ENCODE measurements around the gene KRT78. TPM values are rescaled to one million over a fixed set of nuclear protein-coding genes. Genes with fewer than 3 reads are reported as not detected.

Gene KRT78
- total and polyA plus RNA-seq, 3 experiments from 2014 or later = not detected

DNA sequence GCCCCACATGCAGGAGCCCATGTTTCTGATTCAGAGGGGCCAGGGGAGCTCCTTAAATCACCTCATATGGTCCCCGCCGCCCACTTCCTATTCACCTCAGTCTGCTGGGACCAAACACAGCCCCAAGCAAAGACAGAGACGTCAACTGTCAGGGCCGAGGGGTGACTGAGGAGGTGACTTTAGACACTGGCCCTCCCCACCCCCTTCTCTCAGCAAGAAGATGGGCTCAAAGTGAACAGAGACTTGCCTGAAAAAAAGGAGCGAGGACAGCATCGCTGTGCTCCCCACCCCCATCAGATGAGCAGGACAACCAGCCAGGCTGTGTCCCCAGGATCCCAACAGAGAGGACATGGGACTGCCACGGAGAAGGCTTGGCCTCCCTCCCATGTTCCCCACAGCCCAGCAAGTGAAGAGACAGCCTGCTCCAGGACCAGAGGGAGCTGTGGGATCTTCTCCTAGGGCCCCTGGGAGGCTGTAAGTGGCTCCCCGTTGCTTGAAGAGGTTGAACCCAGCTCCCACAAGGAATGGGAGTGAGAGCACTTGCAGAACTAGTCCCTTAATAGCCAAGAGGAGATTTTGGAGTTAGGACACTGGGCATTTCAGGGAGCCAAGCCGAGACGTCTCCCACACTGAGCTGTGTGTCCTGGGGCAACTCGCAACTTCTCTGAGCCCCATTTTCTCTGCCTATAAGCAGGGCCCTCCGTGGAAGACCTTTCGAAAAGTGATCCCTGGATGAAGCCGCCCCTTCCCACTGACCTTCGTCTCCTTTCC, 13.3 kb downstream of the KRT78 start:
- POLR2A ChIA-PET = no interaction called here
- no peak for DNase-seq
- Histone ChIP-seq H3K4me3 (ENCODE audit: low read length) (no peak overlapping the region), H3K36me3 (ENCODE audit: insufficient read depth, low read length) (no peaks in the 10 kb centered on the region), H3K9me3 (ENCODE audit: low read length) (no peaks in the 10 kb centered on the region), H3K4me1 (ENCODE audit: insufficient read depth, low read length) (peaks cover 12% of the 10 kb centered on the region), H3K27ac (ENCODE audit: low read depth, low read length) (no peak overlapping the region), H3K27me3 (ENCODE audit: insufficient read depth, low read length, poor library complexity, severe bottlenecking) (no peaks in the 10 kb centered on the region)
- H3K36me3 Mint-ChIP-seq = no peaks in the 10 kb centered on the region
- peaks cover 7 to 20% (median 9%) of the 10 kb centered on the region in 3 donors for H3K4me1 Mint-ChIP-seq
- no peak overlapping the region for H3K4me3 Mint-ChIP-seq
- peaks cover 16 to 30% of the 10 kb centered on the region in 2 donors for H3K27me3 Mint-ChIP-seq
- H3K27ac Mint-ChIP-seq = peak overlapping the region in 3 of 8 donors; percentile 12 to 68 (median 35)
- H3K9me3 Mint-ChIP-seq = no peaks in the 10 kb centered on the region
- CTCF ChIA-PET = interaction anchor here (1.2 kb wide), 1 partner anchor 273 kb away, joined by 3 read pairs; no protein-coding TSS in a partner anchor

GRCh38 chr12:52834727-52835001, 14.1 kb downstream of the KRT78 start:
- H3K36me3 ChIP-seq (ENCODE audit: insufficient read depth, low read length) = no peaks in the 10 kb centered on the region
- ChIA-PET POLR2A (no interaction called here), CTCF (no interaction called here)
- no peak overlapping the region for H3K4me3 ChIP-seq (ENCODE audit: low read length)
- Mint-ChIP-seq H3K4me1 (peaks cover 7 to 20% (median 9%) of the 10 kb centered on the region in 3 donors), H3K4me3 (no peak overlapping the region), H3K9me3 (no peaks in the 10 kb centered on the region), H3K27me3 (peaks cover 15 to 30% of the 10 kb centered on the region in 2 donors), H3K36me3 (no peaks in the 10 kb centered on the region), H3K27ac (no peak overlapping the region)
- peaks cover 12% of the 10 kb centered on the region for H3K4me1 ChIP-seq (ENCODE audit: insufficient read depth, low read length)
- no peaks in the 10 kb centered on the region for H3K27me3 ChIP-seq (ENCODE audit: insufficient read depth, low read length, poor library complexity, severe bottlenecking)
- DNase-seq = no peak
- no peak overlapping the region for H3K27ac ChIP-seq (ENCODE audit: low read depth, low read length)
- no peaks in the 10 kb centered on the region for H3K9me3 ChIP-seq (ENCODE audit: low read length)

GRCh38 chr12:52833922-52834726, 14.7 kb downstream of the KRT78 start, which contains the start of gene KRT79:
Gene KRT79, minus strand, starts transcription at chr12:52834311. Its CDS starts 51 bp downstream, at chr12:52834260.
- Mint-ChIP-seq H3K9me3 (no peaks in the 10 kb centered on the region), H3K4me1 (peaks cover 7 to 20% (median 9%) of the 10 kb centered on the region in 3 donors), H3K27ac (peak within 1 kb of the TSS in 1 of 8 donors; percentile 57), H3K4me3 (no peak within 1 kb of the TSS), H3K36me3 (no peaks in the 10 kb centered on the region), H3K27me3 (peaks cover 11 to 26% of the 10 kb centered on the region in 2 donors)
- ChIA-PET POLR2A (no interaction called here), CTCF (interaction anchor here (1.7 kb wide), 1 partner anchor 46 kb away, joined by 4 read pairs; no protein-coding TSS in a partner anchor)
- peaks cover 12% of the 10 kb centered on the region for H3K4me1 ChIP-seq (ENCODE audit: insufficient read depth, low read length)
- H3K27me3 ChIP-seq (ENCODE audit: insufficient read depth, low read length, poor library complexity, severe bottlenecking) = no peaks in the 10 kb centered on the region
- no peaks in the 10 kb centered on the region for H3K9me3 ChIP-seq (ENCODE audit: low read length)
- H3K27ac ChIP-seq (ENCODE audit: low read depth, low read length) = no peak within 1 kb of the TSS
- H3K36me3 ChIP-seq (ENCODE audit: insufficient read depth, low read length) = no peaks in the 10 kb centered on the region
- no peak within 1 kb of the TSS for H3K4me3 ChIP-seq (ENCODE audit: low read length)
- no peak for DNase-seq

GRCh38 chr12:52832985-52833905, 15.5 kb downstream of the KRT78 start:
- H3K27ac Mint-ChIP-seq = peak overlapping the region in 1 of 8 donors; percentile 57
- H3K36me3 Mint-ChIP-seq = no peaks in the 10 kb centered on the region
- ChIA-PET CTCF (interaction anchor here (1.7 kb wide), 1 partner anchor 46 kb away, joined by 4 read pairs; no protein-coding TSS in a partner anchor), POLR2A (interaction anchor here (0.6 kb wide), 1 partner anchor 368 kb away, joined by 4 read pairs; no protein-coding TSS in a partner anchor)
- Histone ChIP-seq H3K9me3 (ENCODE audit: low read length) (no peaks in the 10 kb centered on the region), H3K4me1 (ENCODE audit: insufficient read depth, low read length) (peaks cover 12% of the 10 kb centered on the region), H3K27me3 (ENCODE audit: insufficient read depth, low read length, poor library complexity, severe bottlenecking) (no peaks in the 10 kb centered on the region), H3K27ac (ENCODE audit: low read depth, low read length) (no peak overlapping the region), H3K4me3 (ENCODE audit: low read length) (no peak overlapping the region), H3K36me3 (ENCODE audit: insufficient read depth, low read length) (no peaks in the 10 kb centered on the region)
- H3K4me3 Mint-ChIP-seq = no peak overlapping the region
- H3K4me1 Mint-ChIP-seq = peaks cover 7 to 20% (median 9%) of the 10 kb centered on the region in 3 donors
- no peaks in the 10 kb centered on the region for H3K9me3 Mint-ChIP-seq
- DNase-seq = no peak
- H3K27me3 Mint-ChIP-seq = peaks cover 7 to 19% of the 10 kb centered on the region in 2 donors

GRCh38 chr12:52832451-52832850, 16.3 kb downstream of the KRT78 start:
- H3K4me1 ChIP-seq (ENCODE audit: insufficient read depth, low read length) = peaks cover 12% of the 10 kb centered on the region
- H3K36me3 Mint-ChIP-seq = no peaks in the 10 kb centered on the region
- no peak overlapping the region for H3K4me3 Mint-ChIP-seq
- H3K4me1 Mint-ChIP-seq = peaks cover 7 to 20% (median 9%) of the 10 kb centered on the region in 3 donors
- H3K4me3 ChIP-seq (ENCODE audit: low read length) = no peak overlapping the region
- no peaks in the 10 kb centered on the region for H3K9me3 ChIP-seq (ENCODE audit: low read length)
- ChIA-PET POLR2A (interaction anchor here (0.6 kb wide), 1 partner anchor 368 kb away, joined by 4 read pairs; no protein-coding TSS in a partner anchor), CTCF (interaction anchor here (1.7 kb wide), 1 partner anchor 47 kb away, joined by 4 read pairs; no protein-coding TSS in a partner anchor)
- H3K27me3 ChIP-seq (ENCODE audit: insufficient read depth, low read length, poor library complexity, severe bottlenecking) = no peaks in the 10 kb centered on the region
- H3K36me3 ChIP-seq (ENCODE audit: insufficient read depth, low read length) = no peaks in the 10 kb centered on the region
- H3K27ac Mint-ChIP-seq = no peak overlapping the region
- no peak for DNase-seq
- H3K27me3 Mint-ChIP-seq = peaks cover 7 to 11% of the 10 kb centered on the region in 2 donors
- H3K9me3 Mint-ChIP-seq = no peaks in the 10 kb centered on the region
- H3K27ac ChIP-seq (ENCODE audit: low read depth, low read length) = no peak overlapping the region

DNA sequence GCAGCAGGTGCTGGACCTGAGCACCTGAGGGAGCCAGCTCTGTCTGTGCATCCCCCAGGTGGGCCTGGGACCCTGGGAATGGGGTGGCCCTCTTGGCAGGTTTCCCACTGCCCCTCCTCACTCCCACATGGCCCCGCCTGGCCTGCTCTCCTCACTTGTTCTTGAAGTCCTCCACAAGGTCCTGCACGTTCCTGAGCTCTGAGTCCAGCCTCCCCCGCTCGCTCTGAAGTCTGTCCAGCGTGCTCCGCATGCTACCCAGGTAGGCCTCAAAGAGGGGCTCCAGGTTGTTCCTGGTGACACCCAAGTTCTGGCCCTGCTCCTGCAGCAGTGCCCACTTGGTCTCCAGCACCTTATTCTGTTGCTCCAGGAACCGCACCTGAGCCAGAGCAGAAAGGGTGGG, 17.5 kb downstream of the KRT78 start:
- Mint-ChIP-seq H3K9me3 (no peaks in the 10 kb centered on the region), H3K27me3 (peaks cover 0 to 3% of the 10 kb centered on the region in 2 donors), H3K27ac (no peak overlapping the region), H3K4me1 (peaks cover 5 to 11% (median 6%) of the 10 kb centered on the region in 3 donors), H3K36me3 (no peaks in the 10 kb centered on the region), H3K4me3 (no peak overlapping the region)
- Histone ChIP-seq H3K9me3 (ENCODE audit: low read length) (no peaks in the 10 kb centered on the region), H3K36me3 (ENCODE audit: insufficient read depth, low read length) (no peaks in the 10 kb centered on the region), H3K4me3 (ENCODE audit: low read length) (no peak overlapping the region), H3K27me3 (ENCODE audit: insufficient read depth, low read length, poor library complexity, severe bottlenecking) (no peaks in the 10 kb centered on the region), H3K4me1 (ENCODE audit: insufficient read depth, low read length) (peaks cover 7% of the 10 kb centered on the region), H3K27ac (ENCODE audit: low read depth, low read length) (no peak overlapping the region)
- POLR2A ChIA-PET = no interaction called here
- CTCF ChIA-PET = no interaction called here
- no peak for DNase-seq

DNA sequence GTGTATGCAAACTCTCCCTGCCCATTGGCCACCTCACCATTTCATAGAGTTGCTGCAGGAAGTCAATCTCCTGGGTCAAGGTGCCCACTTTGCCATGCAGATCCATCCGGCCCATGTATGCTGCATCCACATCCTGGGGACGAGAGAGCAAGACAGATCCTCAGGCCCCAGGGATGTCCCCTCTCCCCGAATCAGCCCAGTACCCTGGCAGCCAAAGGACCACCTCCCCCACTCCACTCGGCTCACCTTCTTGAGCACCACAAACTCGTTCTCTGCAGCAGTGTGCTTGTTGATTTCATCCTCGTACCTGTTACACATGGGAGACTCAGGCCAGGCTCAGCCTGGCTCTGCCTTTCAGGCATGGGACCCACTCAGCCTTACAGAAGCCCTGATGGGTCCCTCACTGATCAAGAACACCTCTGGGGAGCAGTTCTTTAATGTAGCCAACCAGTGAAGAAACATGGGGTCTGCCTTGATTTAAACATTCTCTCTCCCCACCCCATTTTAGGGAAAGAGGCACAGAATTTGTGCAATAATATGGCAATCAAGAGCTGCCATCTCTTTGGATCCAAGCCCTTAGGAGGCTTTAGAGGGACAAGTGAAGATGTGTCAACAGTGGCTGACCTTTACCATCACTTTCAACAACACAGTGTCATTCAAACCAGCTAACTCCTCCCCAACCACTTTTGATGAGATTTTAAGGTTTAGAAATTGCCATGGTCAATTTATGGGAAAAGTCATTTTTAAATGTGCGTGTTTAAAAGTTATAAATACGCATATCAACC, 18.6 kb downstream of the KRT78 start:
- Mint-ChIP-seq H3K4me1 (peaks cover 0 to under 1% (median 0%) of the 10 kb centered on the region in 3 donors), H3K27me3 (peaks cover 0 to 4% of the 10 kb centered on the region in 2 donors), H3K27ac (peak overlapping the region in 1 of 8 donors; percentile 40), H3K9me3 (no peaks in the 10 kb centered on the region), H3K36me3 (no peaks in the 10 kb centered on the region), H3K4me3 (no peak overlapping the region)
- CTCF ChIA-PET = no interaction called here
- no peaks in the 10 kb centered on the region for H3K36me3 ChIP-seq (ENCODE audit: insufficient read depth, low read length)
- H3K27ac ChIP-seq (ENCODE audit: low read depth, low read length) = no peak overlapping the region
- no peaks in the 10 kb centered on the region for H3K9me3 ChIP-seq (ENCODE audit: low read length)
- POLR2A ChIA-PET = no interaction called here
- H3K4me1 ChIP-seq (ENCODE audit: insufficient read depth, low read length) = no peaks in the 10 kb centered on the region
- no peak overlapping the region for H3K4me3 ChIP-seq (ENCODE audit: low read length)
- DNase-seq = no peak
- no peaks in the 10 kb centered on the region for H3K27me3 ChIP-seq (ENCODE audit: insufficient read depth, low read length, poor library complexity, severe bottlenecking)

Measured in CD8-positive, alpha-beta memory T cell (primary cell).